HG02759 (cell line): ENCODE results near the gene PRKAR1B.

Source experiments
- ATAC-seq: cut with Tn5 transposase; IDR thresholded peaks from one replicate; pipeline ENCODE4 v1.9.1; 2021; ENCODE audit warnings: mild to moderate bottlenecking, moderate library complexity; ENCODE audit not compliant: unreplicated experiment

Gene PRKAR1B

DNA sequence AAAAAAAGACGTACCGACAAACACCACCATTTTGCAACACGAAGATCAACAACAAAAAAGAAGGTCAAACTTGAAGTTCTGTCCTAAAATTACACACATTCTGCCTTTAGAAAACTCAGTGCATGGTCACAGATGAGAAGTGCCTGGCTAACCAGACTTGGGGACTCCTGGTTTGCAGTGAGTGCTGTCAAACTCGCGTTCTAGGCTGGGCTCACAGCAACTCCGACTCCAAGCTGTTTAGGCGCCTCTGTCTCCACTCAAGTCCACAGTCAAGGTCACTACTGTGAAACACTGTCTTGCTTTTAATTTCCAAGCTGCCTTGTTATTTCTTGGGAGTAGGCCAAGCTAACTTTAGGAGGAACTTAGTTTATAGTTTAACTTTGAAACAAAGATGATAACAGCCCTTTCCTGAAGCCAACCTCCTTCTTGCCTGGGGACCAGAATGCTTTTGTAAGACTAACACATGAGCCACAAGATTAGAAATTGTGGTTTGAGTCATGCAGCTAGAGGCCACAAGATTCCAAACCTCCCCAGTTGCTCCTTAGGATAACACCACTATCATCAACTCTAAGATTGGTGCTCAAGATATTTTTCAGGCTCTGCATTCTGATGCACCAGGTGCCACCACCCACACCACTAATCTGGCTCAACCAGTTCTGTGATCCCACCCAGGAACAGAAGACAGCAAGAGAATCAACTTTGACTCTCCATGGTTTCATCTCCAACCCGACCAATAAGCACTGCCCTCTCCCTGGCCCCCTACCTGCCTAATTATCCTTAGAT, 1.7 kb downstream of the PRKAR1B start:
- no peak for ATAC-seq

DNA sequence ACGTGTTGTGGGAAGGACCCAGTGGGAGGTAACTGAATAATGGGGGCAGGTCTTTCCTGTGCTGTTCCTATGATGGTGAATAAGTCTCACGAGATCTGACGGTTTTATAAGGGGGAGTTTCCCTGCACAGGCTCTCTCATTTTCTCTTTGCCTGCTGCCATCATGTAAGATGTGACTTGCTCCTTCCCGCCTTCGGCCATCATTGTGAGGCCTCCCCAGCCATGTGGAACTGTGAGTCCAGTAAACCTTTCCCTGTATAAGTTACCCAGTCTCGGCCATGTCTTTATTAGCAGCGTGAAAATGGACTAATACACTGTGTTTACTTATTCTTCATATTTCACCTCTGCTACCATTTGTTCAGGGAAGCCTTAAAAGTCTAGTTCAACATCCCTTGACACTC, 2.8 kb downstream of the PRKAR1B start:
- no peak for ATAC-seq

DNA sequence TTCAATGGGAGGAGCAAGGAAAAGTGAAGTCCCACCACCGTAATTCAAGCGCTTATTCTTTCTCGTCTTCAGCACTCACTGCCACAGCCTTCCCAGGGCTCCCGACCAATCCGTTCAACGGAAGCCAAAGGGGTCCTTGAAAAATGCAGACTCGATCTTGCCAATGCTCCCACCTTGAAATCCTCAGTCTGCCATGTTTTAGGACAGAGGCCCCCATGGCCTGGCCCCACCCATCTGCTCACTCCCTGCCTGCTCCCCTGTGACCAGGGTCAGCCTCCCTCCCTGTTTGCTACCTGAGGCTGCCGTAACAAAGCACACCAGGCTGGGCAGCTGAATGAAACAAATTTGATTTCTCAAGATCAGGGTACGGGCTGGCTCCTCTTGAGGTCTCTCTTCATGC, 3.5 kb downstream of the PRKAR1B start:
- ATAC-seq: no peak

DNA sequence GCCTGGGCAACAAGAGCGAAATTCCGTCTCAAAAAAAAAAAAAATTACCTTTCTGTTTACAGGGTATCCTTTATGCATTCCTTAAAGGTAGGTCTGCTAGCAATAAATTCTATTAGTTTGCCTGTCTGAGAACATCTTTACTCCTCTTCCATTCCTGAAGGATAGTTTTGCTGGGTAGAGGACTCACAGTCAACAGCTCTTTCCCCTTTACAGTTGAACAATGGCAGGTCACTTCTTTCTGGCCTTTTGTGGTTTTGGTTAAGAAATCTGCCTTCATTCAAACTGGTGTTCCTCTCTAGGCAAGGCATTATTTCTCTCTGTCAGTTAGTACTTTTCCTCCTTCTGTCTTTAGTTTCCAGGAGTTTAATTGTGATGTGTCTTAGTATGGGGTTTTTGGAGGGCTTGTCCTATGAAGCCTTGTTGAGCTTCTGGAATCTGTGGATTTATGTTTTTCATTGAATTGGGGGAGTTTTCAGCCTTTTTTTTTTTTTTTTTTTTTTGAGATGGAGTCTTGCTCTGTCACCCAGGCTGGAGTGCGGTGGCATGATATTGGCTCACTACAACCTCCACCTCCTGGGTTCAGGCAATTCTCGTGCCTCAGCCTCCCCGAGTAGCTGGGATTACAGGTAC, 5.3 kb downstream of the PRKAR1B start:
- ATAC-seq: no peak

DNA sequence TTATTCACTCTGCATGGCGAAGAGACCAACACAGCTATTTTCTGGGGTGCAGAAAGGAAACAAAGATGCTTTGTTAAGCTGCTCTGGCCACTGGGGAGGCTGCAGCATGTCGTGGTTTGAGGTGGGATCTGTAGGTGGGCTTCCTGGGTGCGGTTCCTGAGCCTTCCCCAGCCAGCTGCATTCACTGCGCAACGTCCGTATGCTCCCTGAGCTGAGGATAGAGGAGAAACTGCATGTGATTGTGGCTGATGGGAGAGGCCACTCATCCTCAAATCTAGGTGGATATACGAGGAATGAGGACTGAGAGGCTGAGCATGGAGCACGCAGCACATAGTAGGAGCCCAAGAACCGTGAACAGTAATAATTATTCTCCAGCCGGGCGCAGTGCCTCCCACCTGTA, 10.4 kb downstream of the PRKAR1B start:
- no peak for ATAC-seq

DNA sequence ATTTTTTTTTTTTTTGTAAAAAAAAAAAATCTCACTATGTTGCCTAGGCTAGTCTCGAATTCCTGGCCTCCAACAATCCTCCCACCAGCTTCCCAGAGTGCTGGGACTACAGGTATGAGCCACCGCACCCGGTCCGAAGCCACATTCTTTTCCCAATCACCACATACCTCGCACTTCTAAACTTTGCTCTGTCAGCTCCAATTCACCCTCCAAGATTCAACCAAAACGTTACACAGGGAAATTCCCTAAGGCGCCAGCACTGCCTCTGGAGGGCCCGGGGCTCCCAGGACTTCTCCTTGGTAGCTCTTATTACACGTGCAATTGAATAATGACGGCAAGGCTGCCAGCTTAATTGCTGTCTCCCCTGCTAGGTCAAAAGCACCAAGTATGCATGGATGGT, 10.9 kb downstream of the PRKAR1B start:
- ATAC-seq: no peak

DNA sequence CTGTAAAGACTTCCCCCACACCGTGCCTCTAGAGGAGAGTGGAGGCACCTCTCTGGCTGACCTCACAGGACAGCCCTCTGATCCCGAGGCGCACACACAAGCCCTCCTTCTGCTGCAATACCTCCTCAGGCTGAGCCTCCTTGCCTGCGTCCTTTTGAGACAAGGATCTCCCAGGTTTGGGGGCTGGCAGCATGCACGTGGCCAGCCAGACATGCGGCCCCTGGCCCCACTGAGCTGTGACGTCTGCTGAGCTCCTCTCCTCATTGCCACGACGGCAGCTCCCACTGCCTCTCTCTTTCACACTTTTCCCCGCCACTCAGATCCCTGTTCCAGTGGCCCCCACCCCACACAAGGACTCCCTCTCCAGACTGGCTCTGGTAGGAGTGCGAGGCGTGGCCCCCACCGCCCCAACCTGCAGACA, 12.8 kb downstream of the PRKAR1B start:
- ATAC-seq: no peak

DNA sequence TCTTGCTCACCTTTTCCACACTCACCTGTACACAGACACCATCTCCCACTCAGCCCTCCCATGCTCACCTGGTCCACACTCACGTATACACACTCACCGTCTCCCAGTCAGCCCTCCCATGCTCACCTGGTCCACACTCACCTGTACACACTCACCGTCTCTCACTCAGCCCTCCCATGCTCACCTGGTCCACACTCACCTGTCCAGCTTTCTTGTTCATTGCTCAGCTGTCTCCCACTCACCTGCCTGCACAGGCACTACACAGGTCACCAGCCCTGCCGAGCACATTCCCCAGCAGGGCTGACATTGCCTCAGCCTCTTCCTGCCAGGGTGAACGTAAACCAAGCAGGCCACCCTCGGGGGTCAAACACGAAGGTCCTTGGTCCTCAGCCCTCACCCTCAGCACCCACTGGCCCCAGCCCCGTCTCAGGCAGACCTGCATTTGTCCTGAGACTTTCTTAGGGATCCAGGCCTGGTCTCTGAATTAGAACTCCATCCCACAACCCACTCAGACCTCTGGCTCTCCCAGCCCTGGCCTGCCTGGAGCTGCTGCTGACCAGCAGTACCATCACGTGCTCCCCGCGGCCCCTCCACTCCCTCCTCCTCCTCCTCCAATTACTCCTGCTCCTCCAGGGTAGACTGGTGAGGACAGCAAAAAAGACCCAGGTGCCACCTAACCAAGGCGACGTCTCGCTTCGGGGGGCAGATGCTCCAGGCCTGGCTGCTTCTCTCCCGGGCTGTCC, 13.4 kb downstream of the PRKAR1B start:
- ATAC-seq: no peak

DNA sequence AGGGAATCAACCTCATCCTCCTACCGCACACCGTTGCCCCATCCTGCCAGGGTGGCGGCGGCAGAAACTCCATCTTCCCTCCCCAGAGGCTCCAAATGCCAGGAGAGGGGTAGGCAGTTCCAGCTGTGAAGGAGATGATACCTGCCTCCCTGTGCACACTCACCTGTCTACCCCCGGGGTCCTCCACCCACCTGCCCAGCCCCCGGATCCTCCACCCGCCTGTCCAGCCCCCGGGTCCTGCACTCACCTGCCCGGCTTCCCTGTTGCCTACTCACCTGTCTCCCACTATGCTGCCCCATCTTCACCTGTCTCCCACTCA, 14.0 kb downstream of the PRKAR1B start:
- ATAC-seq: no peak

DNA sequence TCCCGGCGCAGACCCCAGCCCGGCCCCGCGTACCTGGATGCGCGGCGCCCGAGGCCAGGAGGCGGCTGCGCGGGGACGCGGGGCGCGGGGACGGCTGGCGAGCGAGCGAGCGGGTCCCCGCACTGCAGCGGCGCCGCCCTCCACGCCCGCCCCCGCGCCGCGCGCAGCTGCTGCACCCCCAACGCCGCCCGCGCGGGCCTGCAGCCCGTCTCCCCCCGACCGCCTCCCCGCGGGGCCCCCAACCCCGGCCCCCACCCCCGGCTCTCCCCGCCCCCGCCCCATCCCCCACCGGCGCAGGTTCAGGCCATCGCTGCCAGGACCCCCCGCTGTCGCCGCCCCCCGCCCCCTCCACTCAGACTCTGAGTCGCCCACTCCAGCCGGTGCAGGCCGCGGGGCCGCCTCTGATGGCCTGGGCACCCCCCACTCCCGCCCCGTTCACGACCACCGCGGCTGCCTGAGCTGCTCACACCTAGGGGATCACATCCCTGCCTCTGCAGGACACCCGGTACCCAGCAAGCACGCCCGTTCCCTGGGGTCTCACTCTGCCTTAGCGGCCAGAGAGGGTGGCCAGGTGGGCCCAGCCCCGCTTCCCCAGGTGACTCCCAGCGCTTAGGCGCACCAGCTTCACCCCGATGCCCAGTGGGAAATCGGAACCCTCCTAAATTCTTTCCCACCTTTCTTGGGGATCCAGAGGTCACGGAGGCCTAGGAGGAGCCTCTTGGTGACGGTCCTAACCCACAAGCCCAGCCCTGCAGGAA, 14.5 kb downstream of the PRKAR1B start:
- no peak for ATAC-seq

DNA sequence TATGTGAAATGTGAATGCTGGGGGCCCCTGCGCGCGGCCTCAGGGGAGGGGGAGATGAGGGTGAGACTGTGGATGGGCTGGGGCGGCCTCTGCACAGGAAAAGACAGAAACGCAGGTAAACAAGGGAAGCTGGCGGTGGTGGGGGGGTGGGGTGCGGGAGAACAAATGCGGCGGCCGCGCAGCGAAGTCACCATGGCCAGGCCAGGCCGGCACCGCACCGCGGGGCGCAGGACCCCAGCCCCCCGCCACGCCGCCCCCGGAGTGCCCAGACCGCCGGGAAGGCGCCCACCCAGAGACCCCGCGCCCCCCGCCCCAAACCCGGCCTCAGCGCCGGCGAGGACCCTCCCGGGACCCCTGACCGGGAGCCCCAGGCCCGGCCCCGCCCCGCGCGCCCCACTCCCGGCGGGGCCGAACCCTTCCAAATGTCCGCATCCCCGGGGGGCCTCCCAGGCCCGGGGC, 15.1 kb downstream of the PRKAR1B start:
- ATAC-seq: no peak

DNA sequence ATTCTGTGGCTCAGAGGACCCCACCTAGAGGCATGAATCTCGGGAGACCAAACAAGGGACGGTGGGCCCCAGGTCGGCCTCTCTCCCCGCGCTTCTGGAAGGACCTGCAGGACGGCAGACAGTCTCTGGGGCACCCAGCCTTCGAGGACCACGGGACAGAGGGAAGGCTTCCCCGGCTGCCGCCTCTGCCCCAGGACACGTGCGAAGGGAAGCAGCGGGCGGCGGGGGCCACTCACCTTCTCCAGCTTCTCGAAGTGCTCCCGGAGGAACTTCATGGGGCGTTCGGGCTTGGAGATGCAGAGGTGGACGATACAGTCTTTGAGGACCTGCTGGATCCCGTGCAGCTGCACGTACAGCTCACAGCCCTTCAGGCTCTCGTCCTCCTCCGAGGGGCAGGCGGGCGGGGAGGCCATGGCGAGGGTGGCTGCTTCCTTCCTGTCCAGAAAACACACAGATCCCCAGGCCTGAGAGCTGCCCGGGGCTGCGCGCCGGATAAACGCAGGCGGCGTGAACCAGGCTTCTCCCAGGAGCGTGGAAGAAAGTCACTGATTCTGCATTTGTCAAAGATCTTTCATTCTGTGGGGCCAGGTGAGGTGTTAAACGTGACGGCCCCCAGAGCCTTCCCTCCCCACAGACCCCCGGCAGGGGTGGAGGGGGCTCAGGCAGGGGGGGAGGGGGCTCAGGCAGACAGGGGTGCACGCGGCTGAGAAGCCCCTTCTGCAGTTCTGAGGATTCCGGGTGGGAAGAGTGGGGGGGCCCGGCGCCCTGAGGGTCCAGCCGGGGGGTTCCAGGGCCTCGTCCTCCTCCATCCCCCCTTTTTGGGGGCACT, 15.8 kb downstream of the PRKAR1B start:
- ATAC-seq: no peak

DNA sequence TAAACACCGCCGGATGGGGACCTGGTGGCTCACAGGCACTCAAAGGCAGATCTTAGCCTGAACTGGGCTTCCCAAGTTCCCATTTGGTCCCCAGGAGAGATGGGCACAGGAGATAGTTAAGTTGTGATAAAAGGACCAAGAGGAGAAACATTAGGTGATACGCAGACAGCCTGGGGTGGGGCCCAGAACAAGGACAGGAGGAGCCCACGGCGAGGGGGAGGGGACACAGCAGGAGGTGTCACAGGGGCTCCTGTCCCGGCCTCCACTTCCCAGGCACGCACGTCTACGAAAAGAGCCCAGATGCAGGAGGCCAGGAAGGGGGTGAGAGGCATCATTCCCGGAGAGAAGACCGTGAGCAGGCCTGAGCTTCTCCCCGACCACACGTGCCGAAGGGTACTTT, 16.9 kb downstream of the PRKAR1B start:
- no peak for ATAC-seq

DNA sequence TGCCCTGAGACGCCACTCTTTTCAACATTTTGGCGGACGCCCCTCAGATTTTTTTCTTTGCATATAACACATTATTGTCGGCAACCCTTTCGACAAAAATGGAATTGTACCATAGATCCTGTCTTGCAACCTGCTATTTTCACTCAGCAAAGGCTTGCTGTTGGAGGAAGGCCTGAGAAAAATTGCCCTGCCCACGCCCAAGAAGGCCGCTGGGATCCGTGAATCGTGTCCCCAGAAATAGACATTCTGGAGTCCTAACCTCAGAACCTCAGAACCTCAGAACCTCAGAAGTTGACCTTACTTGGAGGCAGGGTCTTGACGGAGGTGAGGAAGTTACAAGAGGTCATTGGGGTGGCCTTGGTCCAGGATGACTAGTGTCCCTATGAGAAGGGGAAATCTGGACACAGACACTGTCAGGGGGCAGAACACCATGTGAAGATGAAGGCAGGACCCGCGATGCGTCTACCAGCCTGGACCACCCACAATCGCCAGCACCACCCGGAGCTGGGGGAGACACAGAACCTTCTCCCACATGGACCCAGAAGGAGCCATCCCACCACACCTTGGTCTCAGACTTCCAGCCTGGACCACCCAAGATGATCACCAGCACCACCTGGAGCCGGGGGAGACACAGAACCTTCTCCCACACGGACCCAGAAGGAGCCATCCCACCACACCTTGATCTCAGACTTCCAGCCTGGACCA, 19.6 kb downstream of the PRKAR1B start:
- ATAC-seq: no peak

DNA sequence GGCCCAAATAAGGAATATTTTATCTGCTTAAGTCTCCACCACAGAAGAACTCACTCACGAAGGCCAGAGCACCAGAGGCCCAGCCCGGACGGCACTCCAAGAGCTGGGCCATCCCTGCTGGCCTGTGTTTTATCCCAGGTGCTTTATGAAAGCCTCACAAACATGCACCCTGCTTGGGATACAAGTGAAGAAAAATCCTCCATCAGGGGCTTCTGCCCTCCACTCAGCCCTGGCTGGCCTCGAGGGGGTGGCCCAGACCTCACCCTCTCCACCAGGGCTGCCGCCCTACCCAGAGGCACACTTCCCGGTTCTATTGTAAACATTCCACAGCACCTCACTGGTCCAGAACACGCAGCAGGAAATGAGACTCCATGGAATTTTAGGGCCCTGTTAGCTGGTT, 20.4 kb downstream of the PRKAR1B start:
- no peak for ATAC-seq

DNA sequence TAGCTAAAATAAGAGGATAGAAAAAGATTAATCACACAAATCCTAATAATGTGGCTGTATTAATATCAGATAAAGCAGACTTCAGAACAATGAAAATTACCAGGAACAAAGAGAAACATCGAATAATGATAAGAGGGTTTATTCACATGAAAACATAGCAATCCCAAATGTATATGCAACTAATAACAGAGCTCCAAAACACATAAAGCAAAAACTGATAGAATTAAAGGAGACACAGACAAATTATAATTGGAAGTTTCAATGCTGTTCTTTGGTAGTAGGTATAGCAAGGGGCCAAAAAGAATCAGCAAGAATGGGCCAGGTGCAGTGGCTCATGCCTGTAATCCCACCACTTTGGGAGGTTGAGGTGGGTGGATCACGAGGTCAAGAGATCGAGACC, 24.0 kb downstream of the PRKAR1B start:
- ATAC-seq: no peak

DNA sequence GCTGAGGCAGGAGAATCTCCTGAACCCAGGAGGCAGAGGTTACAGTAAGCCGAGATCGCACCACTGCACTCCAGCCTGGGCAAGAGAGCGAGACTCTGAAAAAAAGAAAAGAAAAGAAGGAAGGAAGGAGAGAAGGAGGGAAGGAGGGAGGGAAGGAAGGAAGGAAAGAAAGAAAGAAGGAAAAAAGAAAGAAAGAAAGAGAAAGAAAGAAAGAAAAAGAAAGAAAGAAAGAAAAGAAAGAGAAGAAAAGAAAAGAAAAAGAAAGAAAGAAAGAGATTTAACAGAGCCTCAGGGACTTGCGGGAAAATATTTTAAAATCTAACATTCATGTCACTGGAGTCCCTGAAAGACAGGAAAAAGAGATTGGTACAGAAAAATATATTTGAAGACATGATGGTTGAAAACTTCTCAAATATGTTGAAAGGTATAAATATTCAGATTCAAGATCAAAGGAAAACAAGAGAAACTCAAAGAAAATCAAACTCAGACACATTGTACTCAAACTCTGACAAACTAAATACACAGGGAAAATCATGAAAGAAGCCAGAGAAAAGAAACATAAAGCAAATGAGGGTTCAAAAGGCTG, 25.9 kb downstream of the PRKAR1B start:
- ATAC-seq: no peak

DNA sequence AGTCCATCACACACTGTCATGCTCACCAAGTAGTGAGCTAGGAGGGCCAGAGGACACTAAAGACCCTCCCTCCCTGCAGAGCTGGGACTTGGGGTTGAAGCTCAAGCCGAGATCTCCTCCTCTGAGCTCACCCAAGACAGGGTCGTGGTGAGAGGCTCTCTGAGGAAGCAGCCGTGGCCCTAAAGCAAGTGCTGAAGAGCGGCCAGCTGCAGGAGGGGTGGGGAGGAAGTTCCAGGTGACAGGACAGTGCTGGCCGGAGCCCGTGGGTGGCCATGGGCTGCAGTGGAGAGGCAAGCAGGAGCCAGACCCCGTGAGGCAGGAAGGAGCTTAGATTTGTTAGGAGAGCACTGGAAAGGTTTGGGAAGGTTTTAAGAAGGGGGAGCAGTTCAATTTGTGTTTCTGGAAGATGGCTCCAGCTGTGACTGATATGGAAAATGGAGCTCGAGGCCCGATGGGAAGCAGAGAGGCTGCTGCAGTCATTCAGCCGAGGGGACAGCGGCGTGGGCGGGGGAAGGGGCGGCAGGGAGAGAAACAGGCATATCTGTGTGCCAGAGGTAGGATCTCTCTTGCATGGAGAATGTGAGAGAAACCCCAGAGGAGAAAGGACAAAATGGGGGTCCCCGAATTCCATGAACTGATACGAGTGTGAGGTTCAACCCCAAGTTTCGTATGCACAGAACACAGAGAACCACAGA, 27.5 kb downstream of the PRKAR1B start:
- no peak for ATAC-seq
